RWPE2 (cell line): ENCODE data around the gene KITLG.

Experiments used
- ATAC-seq: fragments of 200-7000 bp; cut with Tn5 transposase; 3 replicates; pipeline ENCODE4 v1.9.1; 2021; ENCODE audit warnings: low read depth
- DNase-seq: peaks from one replicate; pipeline ENCODE4 v3.0.0-alpha.2; 2020; ENCODE audit warnings: low spot score
- H3K27ac ChIP-seq: fragments of 450-650 bp; 2 replicates; pipeline ENCODE4 v1.5.1; 2017; ENCODE audit warnings: mild to moderate bottlenecking; ENCODE audit not compliant: poor library complexity, severe bottlenecking
- H3K27me3 ChIP-seq: fragments of 250-450 bp; sonication (Bioruptor Pico); 2 replicates; pipeline ENCODE4 v1.5.1; 2021; ENCODE audit warnings: mild to moderate bottlenecking, moderate library complexity; ENCODE audit not compliant: insufficient read depth, poor library complexity, severe bottlenecking
- H3K36me3 ChIP-seq: fragments of 250-450 bp; sonication (Bioruptor Pico); 2 replicates; pipeline ENCODE4 v1.5.1; 2020; ENCODE audit warnings: low read depth, mild to moderate bottlenecking, moderate library complexity
- H3K4me1 ChIP-seq: fragments of 250-450 bp; sonication (Bioruptor Pico); 2 replicates; pipeline ENCODE4 v1.5.1; 2021; ENCODE audit warnings: mild to moderate bottlenecking, moderate library complexity; ENCODE audit not compliant: insufficient read depth, poor library complexity, severe bottlenecking
- H3K4me3 ChIP-seq: fragments of 250-450 bp; sonication (Bioruptor Pico); 2 replicates; pipeline ENCODE4 v1.5.1; 2021; ENCODE audit warnings: mild to moderate bottlenecking, moderate library complexity; ENCODE audit not compliant: severe bottlenecking
- H3K9me3 ChIP-seq: fragments of 250-450 bp; sonication (Bioruptor Pico); 2 replicates; pipeline ENCODE4 v1.5.1; 2021; ENCODE audit warnings: mild to moderate bottlenecking, moderate library complexity; ENCODE audit not compliant: severe bottlenecking
- TF ChIP-seq, protein P1 (sequence below): fragments of 450-650 bp; IDR thresholded peaks from one replicate; pipeline ENCODE4 v1.5.1; 2017; ENCODE audit warnings: mild to moderate bottlenecking, moderate library complexity; ENCODE audit not compliant: poor library complexity, severe bottlenecking

Gene KITLG

DNA sequence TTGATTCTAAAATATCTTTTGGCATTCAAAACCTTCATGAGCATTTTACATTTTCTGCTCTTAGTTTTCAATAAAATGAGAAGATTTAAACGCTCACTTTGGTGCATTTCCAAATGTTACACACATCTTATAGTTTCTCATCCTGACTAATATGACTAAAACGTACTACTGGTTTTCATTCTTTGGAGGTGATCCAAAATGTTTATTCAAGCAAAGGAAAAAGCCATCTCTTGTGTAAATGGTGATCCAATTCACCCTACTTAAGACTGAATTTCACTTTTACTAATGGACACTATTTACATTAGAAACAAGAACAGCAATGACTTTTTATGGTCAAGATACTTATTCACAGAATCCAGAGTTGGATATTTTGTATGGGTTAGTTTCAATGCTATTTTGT, 86.6 kb downstream of the KITLG start:
- ATAC-seq (peak; percentile 72), DNase-seq (no peak)
- TF ChIP-seq, protein P1, sequence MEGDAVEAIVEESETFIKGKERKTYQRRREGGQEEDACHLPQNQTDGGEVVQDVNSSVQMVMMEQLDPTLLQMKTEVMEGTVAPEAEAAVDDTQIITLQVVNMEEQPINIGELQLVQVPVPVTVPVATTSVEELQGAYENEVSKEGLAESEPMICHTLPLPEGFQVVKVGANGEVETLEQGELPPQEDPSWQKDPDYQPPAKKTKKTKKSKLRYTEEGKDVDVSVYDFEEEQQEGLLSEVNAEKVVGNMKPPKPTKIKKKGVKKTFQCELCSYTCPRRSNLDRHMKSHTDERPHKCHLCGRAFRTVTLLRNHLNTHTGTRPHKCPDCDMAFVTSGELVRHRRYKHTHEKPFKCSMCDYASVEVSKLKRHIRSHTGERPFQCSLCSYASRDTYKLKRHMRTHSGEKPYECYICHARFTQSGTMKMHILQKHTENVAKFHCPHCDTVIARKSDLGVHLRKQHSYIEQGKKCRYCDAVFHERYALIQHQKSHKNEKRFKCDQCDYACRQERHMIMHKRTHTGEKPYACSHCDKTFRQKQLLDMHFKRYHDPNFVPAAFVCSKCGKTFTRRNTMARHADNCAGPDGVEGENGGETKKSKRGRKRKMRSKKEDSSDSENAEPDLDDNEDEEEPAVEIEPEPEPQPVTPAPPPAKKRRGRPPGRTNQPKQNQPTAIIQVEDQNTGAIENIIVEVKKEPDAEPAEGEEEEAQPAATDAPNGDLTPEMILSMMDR: no peak
- H3K27me3 ChIP-seq: no peaks in the 10 kb centered on the region
- no peaks in the 10 kb centered on the region for H3K36me3 ChIP-seq
- H3K4me1 ChIP-seq: peaks cover 5% of the 10 kb centered on the region
- H3K4me3 ChIP-seq: no peak overlapping the region
- H3K27ac ChIP-seq: no peak overlapping the region
- H3K9me3 ChIP-seq: no peaks in the 10 kb centered on the region

DNA sequence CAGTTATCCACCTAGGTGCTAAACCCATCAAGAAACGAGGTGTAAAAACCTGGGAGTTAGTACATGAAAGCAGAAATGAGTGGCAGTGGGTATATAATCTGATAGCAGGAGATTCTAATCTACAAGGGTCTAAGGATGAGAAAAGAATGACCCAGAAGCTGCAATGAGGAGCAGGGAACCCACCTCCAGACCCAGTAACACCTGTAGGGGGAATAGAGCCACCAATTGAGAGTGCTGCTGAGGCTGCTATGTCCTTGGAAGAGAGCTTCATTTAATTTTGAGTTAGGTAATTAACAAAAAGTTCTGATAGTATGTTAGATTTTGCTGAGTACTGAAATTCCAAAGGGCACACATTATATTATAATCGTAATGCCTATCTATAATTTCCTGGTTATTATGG, 89.8 kb downstream of the KITLG start:
- TF ChIP-seq, protein P1: no peak
- peaks cover 5% of the 10 kb centered on the region for H3K4me1 ChIP-seq
- DNase-seq (no peak), ATAC-seq (no peak)
- no peaks in the 10 kb centered on the region for H3K36me3 ChIP-seq
- H3K9me3 ChIP-seq: no peaks in the 10 kb centered on the region
- H3K27me3 ChIP-seq: no peaks in the 10 kb centered on the region
- H3K27ac ChIP-seq: no peak overlapping the region
- no peak overlapping the region for H3K4me3 ChIP-seq

DNA sequence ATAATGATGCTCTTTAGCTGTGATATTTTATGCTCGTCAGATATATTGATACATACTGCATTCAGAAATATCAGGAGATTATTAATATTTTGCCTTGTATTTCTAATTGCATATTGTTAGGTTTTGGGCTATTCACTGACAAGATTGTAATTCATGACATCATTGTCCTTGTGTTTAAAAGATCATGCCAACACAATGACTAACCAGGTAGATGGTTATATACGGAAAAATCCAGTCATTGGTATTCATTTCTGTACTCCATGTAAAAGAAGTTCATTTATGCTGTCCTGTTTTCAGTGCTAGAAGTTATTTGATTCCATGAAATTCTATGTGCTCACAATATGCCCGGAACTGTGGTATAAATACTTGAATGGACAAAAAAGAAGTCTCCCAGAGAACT, 107.5 kb downstream of the KITLG start:
- no peak for DNase-seq
- peak; percentile 64; the same call in 1 of the 3 replicates for ATAC-seq
- Histone ChIP-seq H3K4me3 (no peak overlapping the region), H3K36me3 (no peaks in the 10 kb centered on the region), H3K9me3 (no peaks in the 10 kb centered on the region), H3K27ac (no peak overlapping the region), H3K4me1 (peaks cover 18% of the 10 kb centered on the region), H3K27me3 (no peaks in the 10 kb centered on the region)
- TF ChIP-seq, protein P1: no peak

DNA sequence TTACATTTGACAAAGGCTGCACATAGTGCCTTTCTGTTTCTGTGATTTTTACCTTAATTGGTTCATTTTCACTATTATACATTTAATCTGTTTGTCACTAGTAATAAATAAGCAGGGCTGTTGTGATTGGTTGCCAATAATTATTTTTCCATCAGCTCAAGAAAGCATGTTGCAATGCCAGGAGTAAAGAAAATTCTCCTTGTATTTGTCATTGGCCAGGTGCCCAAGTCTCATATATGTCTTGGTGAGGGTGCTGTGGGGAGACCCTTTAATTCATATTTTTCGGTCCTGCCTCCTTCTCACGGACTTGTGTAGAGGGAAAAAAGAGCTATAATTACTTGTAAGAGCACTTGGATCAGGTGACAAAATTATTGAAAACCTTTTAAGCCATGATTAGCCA, 108.0 kb downstream of the KITLG start:
- TF ChIP-seq, protein P1: no peak
- ATAC-seq: no peak

DNA sequence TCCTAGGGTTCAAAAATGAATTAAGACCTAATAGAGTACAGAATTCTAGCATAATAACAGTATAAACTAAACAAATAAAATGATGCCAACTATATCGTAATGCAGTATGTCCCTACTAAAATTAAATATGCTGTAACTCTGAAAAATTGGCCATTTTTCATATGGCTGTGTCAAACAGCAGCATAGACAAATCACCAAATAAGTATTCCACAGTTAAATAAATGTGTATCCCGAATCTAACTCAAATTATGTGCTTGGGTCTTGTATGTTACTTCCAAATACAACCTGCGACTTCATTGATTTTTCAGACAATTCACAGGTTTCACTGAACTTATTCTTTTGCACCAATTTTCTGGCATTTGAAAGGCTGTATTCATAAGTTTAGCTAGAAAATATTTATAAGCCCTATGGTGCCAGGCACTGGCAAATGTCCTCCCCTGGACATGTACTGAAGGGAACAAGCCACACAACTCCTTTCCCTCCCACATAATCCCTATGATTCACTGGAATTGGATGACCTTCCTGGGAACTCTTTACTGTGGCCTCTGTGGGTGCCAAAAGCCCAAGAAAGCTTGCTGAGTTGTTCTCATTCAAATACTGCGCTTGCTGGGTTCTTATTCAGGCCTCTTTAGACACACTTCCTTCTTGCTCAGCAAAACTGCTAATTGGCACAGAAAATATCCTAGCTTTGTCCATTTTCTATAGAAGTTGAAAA, 108.8 kb downstream of the KITLG start:
- DNase-seq: no peak
- H3K4me1 ChIP-seq: peaks cover 18% of the 10 kb centered on the region
- no peak overlapping the region for H3K4me3 ChIP-seq
- peak; percentile 63 for ATAC-seq
- no peaks in the 10 kb centered on the region for H3K27me3 ChIP-seq
- H3K36me3 ChIP-seq: no peaks in the 10 kb centered on the region
- no peaks in the 10 kb centered on the region for H3K9me3 ChIP-seq
- TF ChIP-seq, protein P1: no peak
- H3K27ac ChIP-seq: peak overlapping the region; percentile 5

More for the DNA sequence above, 108.0 kb downstream of the KITLG start:
- Histone ChIP-seq H3K27me3 (no peaks in the 10 kb centered on the region), H3K4me3 (no peak overlapping the region), H3K27ac (peak overlapping the region; percentile 5), H3K36me3 (no peaks in the 10 kb centered on the region), H3K4me1 (peaks cover 18% of the 10 kb centered on the region), H3K9me3 (no peaks in the 10 kb centered on the region)
- no peak for DNase-seq
